Ishikawa (cell line): ENCODE data around the gene ZDHHC19.
A peak's percentile ranks its signal among the peaks of the same experiment; 100 is the strongest.

Source experiments
- CEBPB ChIP-seq: IDR thresholded peaks from 2 replicates; pipeline ENCODE4 v1.6.1; 2012
- CREB1 ChIP-seq: IDR thresholded peaks from 2 replicates; pipeline ENCODE4 v1.6.1; 2012; ENCODE audit warnings: low read depth
- EGR1 ChIP-seq: IDR thresholded peaks from 2 replicates; pipeline ENCODE4 v1.6.1; 2012
- EP300 ChIP-seq: IDR thresholded peaks from 2 replicates; pipeline ENCODE4 v1.6.1; 2012; ENCODE audit warnings: borderline replicate concordance
- FOXM1 ChIP-seq: IDR thresholded peaks from 2 replicates; pipeline ENCODE4 v1.6.1; 2012; ENCODE audit warnings: low read depth, borderline replicate concordance
- NFIC ChIP-seq: IDR thresholded peaks from 2 replicates; pipeline ENCODE4 v1.6.1; 2012
- RAD21 ChIP-seq: IDR thresholded peaks from 2 replicates; pipeline ENCODE4 v1.6.1; 2012; ENCODE audit warnings: low read depth
- TAF1 ChIP-seq: IDR thresholded peaks from 2 replicates; pipeline ENCODE4 v1.6.1; 2012; ENCODE audit warnings: low read depth, mild to moderate bottlenecking
- TCF12 ChIP-seq: IDR thresholded peaks from 2 replicates; pipeline ENCODE4 v1.6.1; 2012; ENCODE audit warnings: low read depth
- TEAD4 ChIP-seq: IDR thresholded peaks from 2 replicates; pipeline ENCODE4 v1.6.1; 2012
- YY1 ChIP-seq: IDR thresholded peaks from 2 replicates; pipeline ENCODE4 v1.6.1; 2012; ENCODE audit warnings: low read depth
- ZBTB7A ChIP-seq: IDR thresholded peaks from 2 replicates; pipeline ENCODE4 v1.6.1; 2012; ENCODE audit warnings: low read depth
- TF ChIP-seq, protein P1 (sequence below): IDR thresholded peaks from 2 replicates; pipeline ENCODE4 v1.6.1; 2012; ENCODE audit warnings: low read depth, mild to moderate bottlenecking
- TF ChIP-seq, protein P2 (sequence below): IDR thresholded peaks from 2 replicates; pipeline ENCODE4 v1.6.1; 2012
- TF ChIP-seq, protein P3 (sequence below): IDR thresholded peaks from 2 replicates; pipeline ENCODE4 v1.6.1; 2012

ZDHHC19 gene

GRCh38 chr3:196193133-196193735 is 18.0 kb downstream of the ZDHHC19 start:
- TF ChIP-seq CEBPB, result no peak
- TF ChIP-seq, protein P1, sequence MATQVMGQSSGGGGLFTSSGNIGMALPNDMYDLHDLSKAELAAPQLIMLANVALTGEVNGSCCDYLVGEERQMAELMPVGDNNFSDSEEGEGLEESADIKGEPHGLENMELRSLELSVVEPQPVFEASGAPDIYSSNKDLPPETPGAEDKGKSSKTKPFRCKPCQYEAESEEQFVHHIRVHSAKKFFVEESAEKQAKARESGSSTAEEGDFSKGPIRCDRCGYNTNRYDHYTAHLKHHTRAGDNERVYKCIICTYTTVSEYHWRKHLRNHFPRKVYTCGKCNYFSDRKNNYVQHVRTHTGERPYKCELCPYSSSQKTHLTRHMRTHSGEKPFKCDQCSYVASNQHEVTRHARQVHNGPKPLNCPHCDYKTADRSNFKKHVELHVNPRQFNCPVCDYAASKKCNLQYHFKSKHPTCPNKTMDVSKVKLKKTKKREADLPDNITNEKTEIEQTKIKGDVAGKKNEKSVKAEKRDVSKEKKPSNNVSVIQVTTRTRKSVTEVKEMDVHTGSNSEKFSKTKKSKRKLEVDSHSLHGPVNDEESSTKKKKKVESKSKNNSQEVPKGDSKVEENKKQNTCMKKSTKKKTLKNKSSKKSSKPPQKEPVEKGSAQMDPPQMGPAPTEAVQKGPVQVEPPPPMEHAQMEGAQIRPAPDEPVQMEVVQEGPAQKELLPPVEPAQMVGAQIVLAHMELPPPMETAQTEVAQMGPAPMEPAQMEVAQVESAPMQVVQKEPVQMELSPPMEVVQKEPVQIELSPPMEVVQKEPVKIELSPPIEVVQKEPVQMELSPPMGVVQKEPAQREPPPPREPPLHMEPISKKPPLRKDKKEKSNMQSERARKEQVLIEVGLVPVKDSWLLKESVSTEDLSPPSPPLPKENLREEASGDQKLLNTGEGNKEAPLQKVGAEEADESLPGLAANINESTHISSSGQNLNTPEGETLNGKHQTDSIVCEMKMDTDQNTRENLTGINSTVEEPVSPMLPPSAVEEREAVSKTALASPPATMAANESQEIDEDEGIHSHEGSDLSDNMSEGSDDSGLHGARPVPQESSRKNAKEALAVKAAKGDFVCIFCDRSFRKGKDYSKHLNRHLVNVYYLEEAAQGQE, result no peak
- TF ChIP-seq, protein P2, sequence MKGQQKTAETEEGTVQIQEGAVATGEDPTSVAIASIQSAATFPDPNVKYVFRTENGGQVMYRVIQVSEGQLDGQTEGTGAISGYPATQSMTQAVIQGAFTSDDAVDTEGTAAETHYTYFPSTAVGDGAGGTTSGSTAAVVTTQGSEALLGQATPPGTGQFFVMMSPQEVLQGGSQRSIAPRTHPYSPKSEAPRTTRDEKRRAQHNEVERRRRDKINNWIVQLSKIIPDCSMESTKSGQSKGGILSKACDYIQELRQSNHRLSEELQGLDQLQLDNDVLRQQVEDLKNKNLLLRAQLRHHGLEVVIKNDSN, result no peak
- TF ChIP-seq RAD21, result no peak
- no peak for TF ChIP-seq FOXM1
- no peak for TF ChIP-seq NFIC
- TF ChIP-seq TCF12, result no peak
- TF ChIP-seq CREB1, result no peak
- TF ChIP-seq ZBTB7A, result no peak
- no peak for TF ChIP-seq TAF1

- no peak for TF ChIP-seq TEAD4
- no peak for TF ChIP-seq YY1
- TF ChIP-seq EGR1, result no peak
- no peak for TF ChIP-seq EP300
- no peak for TF ChIP-seq CEBPB
- TF ChIP-seq ZBTB7A, result no peak
- no peak for TF ChIP-seq FOXM1
- TF ChIP-seq NFIC, result no peak
- TF ChIP-seq RAD21, result no peak
- TF ChIP-seq, protein P2, result no peak
- TF ChIP-seq TAF1, result no peak
- TF ChIP-seq, protein P3, sequence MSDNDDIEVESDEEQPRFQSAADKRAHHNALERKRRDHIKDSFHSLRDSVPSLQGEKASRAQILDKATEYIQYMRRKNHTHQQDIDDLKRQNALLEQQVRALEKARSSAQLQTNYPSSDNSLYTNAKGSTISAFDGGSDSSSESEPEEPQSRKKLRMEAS, result no peak
- TF ChIP-seq, protein P1, result no peak
- no peak for TF ChIP-seq CREB1
Observed at GRCh38 chr3:196192524-196193051, 18.6 kb downstream of the ZDHHC19 start.

GRCh38 chr3:196192036-196192523 is 19.1 kb downstream of the ZDHHC19 start:
- TF ChIP-seq, protein P1, result no peak
- TF ChIP-seq, protein P3, result no peak
- TF ChIP-seq RAD21 (peak; percentile 61), CREB1 (no peak)

- no peak for TF ChIP-seq ZBTB7A
- TF ChIP-seq, protein P2, result no peak
- no peak for TF ChIP-seq TAF1
Observed at GRCh38 chr3:196189566-196190347, 21.4 kb downstream of the ZDHHC19 start.
